RPMI7951 (cell line): ENCODE measurements around the gene LARGE1. TPM values are rescaled to one million over a fixed set of nuclear protein-coding genes. Genes with fewer than 3 reads are reported as not detected.

Experiments
- DNase-seq: peaks from one replicate; pipeline ENCODE4 v3.0.0-alpha.2; 2012; ENCODE audit warnings: low read depth
- total RNA-seq: library from RNA; depleted of rRNA; stranded (reverse); fragments of >200 nt; shearing (Covaris generic); gene quantifications from 2 replicates; pipeline ENCODE4 v1.2.3, GENCODE V29; 2014

The LARGE1 gene
- total RNA-seq, 1 experiment from 2014 or later, result 3.0 TPM

DNA sequence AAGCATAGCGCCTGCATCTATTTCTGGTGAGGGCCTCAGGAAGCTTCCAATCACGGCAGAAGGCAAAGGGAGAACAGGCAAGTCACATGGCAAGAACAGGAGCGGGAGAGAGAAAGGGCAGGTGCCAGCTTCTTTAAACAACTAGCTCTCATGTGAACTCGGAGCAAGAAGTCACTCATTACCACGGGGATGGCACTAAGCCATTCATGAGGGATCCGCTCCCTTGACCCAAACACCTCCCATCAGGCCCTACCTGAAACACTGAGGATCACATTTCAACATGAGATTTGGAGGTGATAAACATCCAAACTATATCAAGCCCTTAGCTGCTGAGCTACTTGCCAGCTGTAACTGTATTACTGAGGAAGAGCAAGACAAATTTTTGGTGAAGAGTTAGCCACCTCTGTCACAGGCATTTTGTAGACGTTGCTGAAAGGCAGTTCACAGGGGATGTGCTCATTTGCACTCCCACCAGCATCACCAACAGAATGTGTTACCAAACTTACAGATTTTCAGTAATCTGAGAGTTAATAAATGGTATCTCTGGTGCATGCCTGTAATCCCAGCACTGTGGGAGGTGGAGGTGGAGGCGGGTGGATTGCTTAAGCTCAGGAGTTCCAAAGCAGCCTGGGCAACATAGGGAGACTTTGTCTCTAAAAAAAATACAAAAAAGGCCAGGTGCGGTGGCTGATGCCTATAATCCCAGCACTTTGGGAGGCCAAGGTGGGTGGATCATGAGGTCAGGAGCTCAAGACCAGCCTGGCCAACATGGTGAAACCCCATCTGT is 398.2 kb downstream of the LARGE1 start:
- DNase-seq, result no peak

DNA sequence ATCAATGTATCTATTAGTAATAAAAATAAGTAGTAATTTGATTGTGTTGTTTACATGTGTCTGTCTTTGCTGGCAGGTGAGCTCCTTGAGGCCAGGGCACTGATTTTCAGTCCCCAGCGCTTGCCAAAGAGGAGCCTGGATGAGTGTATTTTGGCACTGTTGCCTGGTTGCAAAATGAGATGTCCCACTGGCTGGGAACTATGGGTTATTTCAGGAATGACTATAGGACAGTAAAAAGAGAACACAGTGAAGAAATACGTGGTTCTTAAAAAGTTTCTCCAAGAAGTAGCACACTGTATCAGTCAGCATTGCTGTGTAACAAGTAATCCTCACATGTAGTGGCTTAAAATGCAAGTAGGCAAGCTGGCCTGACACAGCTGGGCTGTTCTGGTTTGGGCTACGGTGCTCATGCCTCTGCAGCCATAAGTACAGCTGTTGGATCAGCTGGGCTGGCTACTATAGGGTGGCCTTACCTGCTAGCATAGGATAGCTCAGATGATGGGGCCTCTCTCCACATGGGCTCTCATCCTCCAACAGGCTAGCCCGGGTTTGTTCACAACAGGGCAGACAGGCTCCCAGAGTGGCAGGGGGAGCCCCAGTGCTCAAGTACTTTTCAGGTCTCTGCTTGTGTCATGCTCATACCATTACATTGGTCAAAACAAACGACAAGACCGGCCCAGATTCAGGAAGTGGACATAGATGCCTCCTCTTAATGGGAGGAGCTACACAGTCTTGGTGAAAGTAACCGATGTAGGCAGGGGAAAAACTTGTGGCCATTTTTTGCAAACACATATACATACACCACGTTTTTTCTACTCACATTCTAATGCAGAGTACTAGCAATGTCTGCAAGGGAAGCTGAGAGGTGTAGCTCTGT is 399.1 kb downstream of the LARGE1 start:
- no peak for DNase-seq

DNA sequence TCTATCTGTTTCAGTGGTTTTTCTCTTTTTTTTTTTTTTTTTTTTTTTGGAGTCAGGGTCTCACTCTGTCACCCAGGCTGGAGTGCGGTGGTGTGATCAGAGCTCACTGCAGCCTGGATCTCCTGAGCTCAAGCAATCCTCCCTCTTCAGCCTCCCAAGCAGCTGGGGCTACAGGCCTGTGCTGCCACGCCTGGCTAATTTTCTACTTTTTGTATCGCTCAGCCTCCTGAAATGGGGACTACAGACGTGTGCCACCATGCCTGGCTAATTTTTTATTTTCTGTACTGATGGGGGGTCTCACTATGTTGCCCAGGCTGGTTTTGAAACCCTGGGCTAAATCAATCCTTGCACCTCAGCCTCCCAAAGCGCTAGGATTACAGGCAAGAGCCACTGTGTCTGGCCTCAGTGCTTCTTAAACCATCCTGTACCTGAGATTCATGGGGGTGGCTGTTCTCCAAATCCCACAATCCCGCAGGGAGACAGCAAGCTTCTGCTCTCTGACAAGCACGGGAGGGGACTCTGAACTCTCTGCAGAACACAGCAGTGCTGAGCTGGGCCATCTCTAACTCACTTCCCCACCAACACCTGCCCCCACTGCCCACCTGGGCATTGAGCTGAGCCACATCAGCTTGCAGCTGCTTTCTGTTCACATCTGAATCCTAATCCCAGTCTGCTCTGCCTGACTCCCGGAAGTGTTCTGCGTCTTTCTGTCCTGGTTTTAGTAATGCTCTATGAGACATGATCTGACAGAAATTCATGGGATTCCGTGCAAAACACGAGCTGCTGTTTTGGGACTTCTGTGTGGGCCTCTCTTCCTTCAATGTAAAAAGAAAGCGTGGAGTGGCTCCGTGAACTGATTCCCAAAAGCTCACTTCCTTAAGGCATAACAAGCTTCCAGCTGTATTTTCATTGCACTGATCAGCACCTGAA is 400.0 kb downstream of the LARGE1 start:
- no peak for DNase-seq

DNA sequence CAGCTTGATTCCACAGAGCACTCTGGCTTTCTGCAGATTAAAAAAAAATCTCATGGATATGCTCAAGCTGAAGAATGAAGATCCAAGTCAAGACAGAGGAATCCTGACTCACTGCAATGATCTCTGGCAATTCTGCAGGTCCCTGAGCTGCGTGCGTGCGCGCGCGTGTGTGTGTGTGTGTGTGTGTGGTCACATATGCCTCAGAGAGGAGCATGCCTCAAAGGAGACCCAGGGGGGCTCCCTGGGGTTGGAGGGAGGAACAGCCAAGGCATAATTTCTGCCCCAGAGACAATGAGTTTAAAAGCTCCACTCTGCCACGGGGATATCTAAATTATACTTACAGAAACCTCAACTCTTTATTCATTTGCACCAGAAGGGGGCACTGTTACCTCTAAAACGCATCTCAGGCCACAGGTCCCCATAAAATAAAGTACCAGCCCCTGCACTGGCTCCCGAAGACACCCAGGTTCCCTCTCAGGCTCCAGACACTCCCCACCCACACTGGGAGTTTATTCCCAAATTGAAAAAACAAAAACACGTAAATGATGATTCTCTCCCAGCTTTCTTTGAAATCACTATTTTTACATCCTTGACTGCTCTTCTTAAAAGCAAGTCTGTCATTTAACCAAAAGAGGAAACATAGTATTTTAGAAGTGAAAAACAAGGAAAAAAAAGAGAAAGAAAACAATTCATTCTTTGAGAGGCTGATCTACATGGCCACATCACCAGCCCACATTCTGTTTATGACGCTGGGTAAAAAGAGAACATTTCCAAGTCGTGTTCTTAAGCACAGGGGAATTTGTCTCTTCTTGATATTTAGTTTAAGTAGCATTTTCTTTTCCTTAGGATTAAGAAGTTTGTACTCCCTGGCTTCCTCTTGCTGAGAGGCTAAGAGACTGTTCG is 401.0 kb downstream of the LARGE1 start:
- DNase-seq, result no peak

DNA sequence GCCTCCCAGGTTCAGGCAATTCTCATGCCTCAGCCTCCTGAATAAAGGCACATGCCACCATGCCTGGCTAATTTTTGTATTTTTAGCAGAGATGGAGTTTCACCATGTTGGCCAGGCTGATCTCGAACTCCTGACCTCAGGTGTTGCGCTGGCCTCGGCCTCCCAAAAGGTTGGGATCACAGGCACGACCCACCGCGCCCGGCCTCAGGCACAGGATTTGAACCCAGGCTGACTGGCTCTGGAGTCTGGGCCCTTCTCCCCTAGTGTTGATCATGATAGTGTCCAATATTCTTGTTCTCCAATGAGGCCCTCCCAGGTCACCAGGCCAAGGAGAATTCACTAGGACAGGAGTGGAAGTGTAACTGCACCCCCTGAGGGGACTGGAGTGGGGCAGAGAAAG is 401.9 kb downstream of the LARGE1 start:
- no peak for DNase-seq

DNA sequence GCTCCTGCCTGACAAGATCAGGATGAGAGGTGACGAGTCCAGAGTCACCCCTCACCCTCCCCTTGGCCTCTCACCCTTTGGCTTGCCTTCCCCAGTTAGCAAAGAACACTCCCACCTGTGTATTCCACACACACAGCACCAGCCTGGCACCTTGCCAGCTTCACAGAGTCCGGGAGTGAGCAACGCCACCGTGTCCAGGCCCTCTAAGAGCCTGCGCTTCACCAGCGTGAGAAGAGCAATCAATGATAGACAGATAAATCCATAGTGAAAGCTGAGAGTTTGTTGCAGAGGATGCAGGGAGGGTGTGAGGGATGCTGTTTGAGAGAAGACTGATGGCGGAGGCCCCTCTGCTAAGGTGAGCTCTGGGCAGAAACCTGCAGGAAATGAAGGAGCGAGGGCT is 404.5 kb downstream of the LARGE1 start:
- DNase-seq, result no peak

DNA sequence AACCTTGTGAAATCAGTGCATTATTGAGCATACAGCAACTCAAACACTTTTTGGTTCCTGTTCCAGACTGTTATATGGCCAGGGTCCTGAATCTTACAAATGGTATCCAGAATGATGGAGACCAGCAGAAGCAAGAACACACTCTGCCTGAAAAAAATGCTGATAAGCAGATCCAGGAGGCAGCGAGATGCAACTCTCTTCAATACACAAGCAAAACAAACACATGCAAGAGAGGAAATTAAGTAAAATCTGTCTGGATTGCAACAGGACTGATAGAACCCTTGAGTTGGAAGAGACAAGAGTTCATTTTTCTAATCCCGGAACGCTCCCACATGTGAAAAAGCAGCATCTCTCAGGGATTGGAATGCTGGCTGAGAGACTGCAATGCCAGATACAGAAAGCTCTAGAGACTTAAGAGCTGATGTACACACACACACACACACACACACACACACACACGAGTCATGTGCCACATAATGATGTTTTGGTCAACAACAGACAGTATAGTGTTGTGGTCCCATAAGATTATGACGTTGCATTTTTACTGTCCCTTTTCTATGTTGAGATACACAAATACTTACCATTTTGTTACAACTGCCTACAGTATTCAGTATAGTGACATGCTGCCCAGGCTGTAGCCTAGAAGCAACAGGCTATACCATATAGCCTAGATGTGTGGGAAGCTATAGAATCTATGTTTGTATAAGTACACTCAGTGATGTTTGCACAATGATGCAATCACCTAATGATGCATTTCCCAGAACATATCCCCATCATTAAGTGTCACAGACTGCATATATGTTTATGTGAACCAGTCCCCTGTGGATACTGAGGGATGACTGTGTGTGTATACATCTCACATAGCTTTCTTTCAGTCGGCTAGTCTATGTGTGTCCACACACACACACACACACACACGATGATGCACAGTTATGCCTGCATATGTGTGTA is 406.6 kb downstream of the LARGE1 start:
- no peak for DNase-seq

DNA sequence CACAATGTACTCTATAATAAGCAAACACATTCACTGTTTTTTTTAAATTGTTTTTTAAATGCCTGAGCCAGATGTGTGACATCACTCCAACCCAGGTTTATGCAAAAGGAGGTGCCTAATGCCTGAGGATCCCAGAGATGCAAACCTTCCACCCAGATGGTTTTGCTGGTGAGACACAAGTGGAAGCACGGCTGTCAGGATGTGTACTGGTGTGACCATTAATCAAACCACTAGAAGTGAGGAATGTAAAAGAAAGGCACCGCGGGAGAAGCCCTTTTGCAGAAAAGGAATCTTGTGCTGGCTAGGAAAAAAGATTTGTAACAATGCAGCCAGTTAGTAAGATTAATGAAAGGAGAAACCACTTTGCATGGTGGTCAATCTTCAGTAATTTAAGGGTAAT is 407.4 kb downstream of the LARGE1 start:
- DNase-seq, result no peak

DNA sequence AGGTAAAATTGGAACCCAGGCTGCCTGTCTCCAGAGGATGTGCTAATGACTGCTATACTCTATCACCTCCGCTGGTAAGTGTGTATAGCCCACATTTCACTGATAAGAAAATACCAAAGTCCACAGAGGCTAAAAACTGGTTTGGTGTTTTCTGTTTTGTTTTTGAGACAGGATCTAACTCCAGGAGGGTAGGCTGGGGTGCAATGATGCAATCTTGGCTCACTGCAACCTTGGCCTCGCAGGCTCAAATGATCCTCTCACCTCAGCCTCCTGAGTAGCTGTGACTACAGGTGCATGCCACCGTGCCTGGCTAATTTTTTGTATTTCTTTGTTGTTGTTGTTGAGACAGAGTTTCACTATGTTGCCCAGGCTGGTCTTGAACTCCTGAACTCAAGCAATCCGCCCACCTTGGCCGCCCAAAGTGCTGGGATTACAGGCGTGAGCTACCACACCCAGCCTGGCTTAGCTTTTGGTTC is 409.8 kb downstream of the LARGE1 start:
- no peak for DNase-seq

DNA sequence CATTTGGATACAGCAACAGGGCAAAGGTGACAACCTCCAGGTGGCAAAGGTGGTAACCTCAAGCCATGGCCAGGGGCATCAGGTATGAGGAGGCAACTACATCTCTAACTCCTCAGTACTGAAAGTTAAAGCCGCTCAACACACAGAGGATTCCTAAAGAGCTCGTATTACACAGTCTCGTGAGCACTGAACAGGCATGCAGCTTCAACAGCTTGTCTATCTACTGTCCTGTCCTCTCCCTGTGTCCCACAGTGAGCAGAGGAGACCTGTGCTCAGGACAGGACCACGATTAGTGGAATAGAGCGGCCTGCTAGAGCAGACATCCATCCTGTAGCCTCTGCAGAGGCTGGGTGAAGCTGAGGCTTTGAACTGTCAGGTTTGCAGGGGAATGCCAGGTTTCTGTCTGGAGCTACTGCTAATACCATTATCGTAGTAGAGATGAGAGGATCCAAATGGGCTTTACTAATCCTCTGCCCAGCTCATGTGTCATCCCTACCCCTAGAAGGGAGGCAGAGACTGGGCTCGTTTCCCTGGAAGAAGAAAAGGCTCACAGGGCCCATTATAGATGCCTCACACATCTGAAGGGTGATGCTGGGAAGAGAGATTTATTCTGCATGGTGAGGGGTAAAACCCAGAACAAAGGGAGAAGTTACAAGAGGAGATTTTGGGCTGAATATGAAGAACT is 415.2 kb downstream of the LARGE1 start:
- DNase-seq, result no peak

DNA sequence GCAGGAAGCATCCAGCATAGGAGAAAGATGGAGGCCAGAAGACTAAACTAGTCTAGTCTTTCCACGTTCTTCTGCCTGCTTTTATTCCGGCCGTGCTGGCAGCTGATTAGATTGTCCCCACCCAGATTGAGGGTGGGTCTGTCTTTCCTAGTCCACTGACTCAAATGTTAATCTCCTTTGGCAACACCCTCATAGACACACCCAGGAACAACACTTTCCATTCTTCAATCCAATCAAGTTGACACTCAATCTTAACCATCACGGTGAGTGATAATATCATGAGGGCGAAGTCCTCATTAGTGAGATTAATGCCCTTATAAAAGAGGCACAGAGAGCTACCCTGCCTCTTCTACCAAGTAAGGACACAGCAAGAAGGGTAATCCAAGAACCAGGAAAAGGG is 424.2 kb downstream of the LARGE1 start:
- DNase-seq, result no peak

DNA sequence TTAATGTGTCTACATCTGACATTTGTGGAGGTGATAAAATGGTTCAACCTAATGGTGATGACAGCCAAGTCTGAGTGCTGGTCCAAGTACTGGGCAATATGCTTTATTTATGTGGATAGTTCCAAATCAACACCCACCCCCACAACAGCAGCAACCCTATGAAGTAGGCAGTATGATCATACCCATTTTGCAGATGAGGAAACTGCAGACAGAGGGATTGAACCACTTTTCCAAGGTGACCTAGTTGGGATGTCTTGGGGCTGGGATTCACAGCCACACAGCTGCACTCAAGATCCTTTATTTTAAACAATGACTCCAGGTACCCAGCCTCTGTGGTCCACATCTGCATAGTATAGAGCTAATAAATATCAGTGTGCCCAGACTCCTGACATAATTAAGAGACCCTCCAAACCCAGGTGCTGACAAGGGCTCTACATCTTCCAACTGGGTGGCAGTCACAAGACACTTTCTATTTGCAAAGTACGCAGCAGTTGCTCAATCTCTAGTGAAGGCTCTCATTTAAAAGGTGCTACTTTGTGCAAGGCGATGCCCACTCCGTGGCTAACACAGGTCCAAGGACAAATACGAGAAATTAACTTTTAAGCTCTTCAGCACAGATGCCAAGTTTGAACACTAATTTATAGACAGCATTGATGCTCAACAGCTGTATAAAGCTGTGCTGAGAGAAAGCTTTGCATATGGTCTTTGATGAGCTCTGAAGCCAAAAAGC is 426.6 kb downstream of the LARGE1 start:
- DNase-seq, result no peak

DNA sequence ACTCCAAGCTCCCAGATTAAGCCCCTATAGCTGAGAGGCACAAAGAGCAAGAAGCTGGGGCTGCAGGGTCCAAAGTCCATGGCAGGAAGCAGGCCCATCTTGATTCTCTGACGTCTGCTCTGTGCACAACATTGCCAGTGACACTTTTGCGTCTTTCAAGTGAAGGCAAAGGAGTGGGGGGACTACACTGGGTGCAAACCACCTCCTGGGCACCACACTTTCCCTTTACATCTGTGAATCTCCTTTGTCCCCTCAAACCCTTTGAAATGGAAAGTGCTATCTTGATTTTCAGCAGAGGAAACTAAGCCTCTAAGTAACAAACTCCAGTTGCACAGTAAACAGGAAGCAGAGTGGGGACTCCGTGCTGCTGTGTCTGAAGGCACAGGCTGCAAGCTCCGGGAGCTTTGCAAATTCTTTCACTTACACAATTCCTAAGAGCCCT is 428.0 kb downstream of the LARGE1 start:
- DNase-seq, result no peak

DNA sequence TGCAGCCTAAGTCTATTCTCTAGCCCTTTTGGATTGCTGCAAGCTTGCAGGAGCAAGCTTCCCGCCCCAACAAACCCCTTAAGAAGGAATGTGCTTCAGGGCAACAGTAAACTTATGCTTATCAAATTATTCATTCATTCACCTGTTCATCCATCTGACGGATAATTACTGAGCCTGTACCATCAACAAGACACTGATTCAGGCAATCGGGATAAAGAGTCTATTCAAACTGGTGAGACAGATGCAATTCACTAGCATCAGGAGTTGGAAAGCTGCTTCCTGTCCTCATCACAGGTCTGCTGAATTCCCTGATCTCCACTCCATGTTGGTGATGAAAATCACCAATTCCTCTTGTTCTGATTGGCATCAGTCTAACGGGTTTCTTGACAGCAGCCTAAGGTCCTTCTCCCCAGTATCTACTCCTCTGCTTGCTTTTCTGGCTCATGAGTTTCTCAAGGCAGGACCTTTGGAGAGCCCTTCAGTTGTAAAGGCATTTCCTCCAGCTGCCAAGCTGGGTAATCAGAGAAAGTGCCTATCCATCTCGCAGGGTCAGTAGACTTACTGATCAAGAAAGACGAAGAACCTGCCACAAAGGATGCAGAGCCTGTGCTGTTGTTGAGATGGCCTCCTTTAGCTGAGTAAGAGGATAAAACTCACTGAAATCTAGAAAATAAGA is 433.1 kb downstream of the LARGE1 start:
- DNase-seq, result no peak

DNA sequence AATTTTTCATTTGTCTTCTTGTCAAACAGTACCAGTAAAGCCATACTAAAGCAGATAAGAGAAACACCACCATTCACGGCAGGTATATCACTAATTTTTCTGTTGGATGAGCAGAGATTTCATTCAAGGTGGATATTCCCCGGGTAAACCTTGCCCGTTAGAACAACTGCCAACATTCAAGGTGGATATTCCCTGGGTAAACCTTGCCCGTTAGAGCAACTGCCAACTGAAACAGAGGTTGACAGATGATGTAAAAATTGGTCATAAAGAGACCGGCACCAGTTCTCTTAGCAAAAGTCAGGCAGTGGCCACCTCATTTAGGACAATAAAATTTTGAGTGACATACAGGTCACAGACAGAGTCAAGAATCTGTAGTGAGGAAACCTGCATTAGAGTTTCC is 438.7 kb downstream of the LARGE1 start:
- DNase-seq, result no peak

DNA sequence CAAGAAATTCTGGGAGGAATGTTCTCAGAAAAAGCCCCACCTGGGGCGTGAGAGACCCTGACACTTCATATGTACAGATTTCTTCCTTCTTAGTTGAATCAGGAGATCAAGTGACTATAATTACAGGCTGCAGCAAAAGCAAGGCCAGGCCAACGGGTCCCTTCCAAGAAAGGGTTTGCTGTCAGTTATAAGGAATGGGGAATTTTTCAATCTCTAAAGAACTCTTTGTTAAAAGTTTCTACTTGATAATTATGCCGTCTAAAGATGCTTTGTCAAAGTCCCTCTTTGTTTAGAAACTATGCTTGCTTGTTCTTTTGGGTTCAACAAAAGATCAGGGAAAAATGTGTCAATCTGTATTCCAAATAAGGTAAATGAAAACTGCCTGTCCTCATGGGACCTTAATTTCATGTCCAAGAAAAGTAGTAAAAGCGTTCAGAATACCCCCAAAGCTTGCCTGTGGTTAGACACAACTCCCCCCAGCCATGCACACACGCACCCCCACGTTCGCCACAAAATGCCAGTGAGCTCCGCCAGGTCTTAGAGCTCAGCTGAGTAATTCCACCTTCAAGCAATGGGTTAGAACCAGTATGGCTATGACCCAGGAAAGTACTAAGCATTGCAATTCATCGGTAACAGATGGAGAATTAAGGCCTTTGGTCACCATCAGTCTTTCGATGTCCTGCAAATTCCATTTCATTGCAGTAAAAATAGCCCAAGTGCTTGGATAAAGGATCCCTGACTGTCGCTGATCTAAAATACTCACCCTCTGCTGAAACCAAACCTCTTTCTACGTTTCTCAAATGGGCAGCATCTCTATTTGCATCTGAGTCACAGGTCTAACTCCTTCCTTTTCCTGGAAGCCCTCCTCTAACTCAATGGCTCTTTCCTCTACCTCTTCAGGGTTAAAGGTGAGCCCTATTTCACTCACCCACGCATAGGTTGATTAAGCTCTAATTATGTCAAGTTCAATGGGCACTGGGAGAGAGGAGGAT is 442.9 kb downstream of the LARGE1 start:
- peak; percentile 42 for DNase-seq
